22Rv1 (cell line): ENCODE measurements around the gene NEDD4L.

Source experiments
- H3K27ac ChIP-seq: fragments of 450-650 bp; 2 replicates; pipeline ENCODE4 v1.5.1; 2017
- ZFX ChIP-seq: fragments of 450-650 bp; IDR thresholded peaks from 2 replicates; pipeline ENCODE4 v1.6.1; 2017; ENCODE audit warnings: antibody characterized with exemption, borderline replicate concordance
- TF ChIP-seq, protein P1 (sequence below): fragments of 450-650 bp; IDR thresholded peaks from 2 replicates; pipeline ENCODE4 v1.5.1; 2017; ENCODE audit warnings: mild to moderate bottlenecking

NEDD4L gene

DNA sequence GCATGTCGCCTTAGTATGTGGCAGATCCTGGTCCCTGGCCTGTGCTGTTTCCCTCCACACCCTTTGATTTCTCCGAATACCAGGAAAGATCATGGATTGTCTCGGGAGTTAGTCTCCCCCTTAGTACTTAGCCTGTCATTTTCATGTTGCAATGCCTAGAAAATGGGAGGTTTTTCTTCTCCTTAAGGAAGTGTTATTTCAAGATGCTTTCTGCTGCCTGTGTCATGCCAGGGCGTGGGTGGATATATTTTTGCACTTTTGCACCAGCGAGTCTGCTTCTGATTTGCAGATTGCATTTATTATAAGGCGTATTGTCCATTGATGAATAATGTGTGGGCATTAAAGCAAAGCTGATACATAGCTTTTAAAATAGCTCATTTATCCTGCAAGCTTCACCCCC, 223.5 kb downstream of the NEDD4L start:
- TF ChIP-seq, protein P1, sequence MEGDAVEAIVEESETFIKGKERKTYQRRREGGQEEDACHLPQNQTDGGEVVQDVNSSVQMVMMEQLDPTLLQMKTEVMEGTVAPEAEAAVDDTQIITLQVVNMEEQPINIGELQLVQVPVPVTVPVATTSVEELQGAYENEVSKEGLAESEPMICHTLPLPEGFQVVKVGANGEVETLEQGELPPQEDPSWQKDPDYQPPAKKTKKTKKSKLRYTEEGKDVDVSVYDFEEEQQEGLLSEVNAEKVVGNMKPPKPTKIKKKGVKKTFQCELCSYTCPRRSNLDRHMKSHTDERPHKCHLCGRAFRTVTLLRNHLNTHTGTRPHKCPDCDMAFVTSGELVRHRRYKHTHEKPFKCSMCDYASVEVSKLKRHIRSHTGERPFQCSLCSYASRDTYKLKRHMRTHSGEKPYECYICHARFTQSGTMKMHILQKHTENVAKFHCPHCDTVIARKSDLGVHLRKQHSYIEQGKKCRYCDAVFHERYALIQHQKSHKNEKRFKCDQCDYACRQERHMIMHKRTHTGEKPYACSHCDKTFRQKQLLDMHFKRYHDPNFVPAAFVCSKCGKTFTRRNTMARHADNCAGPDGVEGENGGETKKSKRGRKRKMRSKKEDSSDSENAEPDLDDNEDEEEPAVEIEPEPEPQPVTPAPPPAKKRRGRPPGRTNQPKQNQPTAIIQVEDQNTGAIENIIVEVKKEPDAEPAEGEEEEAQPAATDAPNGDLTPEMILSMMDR: no peak
- TF ChIP-seq ZFX: no peak
- no peak overlapping the region for H3K27ac ChIP-seq

DNA sequence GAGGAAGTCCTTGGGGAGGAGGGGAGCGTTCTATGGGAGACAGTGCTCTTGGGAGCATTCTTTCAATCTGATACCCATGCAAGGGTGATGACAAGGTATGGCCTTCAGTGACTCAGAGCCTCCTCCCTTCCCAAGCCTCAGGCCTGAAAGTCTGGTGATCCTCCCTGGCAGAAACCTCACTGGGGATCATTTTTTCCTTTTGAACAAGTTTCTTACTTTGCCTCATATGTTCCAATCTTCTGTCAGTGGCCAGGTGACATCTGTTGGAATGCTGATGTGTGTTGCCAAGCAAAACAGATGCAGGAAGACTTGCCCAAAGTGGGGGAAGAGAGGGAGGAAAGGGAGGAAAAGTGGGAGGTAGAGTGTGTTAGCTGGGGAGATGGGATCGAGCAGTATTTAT, 224.8 kb downstream of the NEDD4L start:
- TF ChIP-seq, protein P1: no peak
- no peak for TF ChIP-seq ZFX

DNA sequence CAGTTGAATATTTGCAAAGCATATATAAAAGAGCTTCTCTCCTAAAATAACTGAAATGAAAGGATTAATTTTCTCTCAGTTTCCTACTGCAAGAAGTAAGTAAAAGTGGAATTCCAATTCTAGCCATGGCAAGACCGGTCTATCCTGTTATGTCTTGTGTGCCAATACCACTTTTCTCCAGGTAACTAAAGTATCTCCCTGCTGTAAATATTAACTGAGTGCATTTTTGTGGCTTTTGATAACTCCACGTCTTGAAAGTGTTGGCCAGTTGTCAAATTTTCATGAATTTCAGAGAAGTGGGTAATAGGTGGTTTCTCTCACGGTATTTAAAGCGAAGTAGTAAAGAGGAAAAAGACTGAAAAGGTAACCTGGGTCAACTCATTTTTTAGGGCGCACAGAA, 225.9 kb downstream of the NEDD4L start:
- TF ChIP-seq, protein P1: no peak
- no peak for TF ChIP-seq ZFX
- peak overlapping the region; percentile 16; the same call in 1 of the 2 replicates for H3K27ac ChIP-seq

More for the DNA sequence above, 224.8 kb downstream of the NEDD4L start:
- no peak overlapping the region for H3K27ac ChIP-seq

DNA sequence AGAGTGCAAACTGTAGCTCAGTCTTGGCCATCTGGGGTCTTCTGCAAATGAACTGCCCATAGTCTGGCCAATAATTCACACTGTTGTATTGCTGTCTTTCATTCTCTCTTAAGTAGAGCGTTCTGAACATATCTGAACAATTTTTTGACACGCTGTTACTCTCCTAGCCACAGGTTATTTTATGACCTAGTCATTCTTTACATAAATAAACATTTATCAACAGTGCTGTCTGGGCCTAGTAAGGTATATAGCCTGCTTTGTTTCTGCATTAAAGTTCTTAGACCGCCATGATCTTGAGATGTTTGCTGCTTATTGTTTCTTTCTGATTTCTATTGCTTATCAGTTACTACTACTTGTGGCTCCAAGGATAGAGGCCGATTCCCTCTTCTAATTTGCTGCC, 226.4 kb downstream of the NEDD4L start:
- TF ChIP-seq ZFX: no peak
- TF ChIP-seq, protein P1: no peak
- peak overlapping the region; percentile 16; the same call in 1 of the 2 replicates for H3K27ac ChIP-seq

DNA sequence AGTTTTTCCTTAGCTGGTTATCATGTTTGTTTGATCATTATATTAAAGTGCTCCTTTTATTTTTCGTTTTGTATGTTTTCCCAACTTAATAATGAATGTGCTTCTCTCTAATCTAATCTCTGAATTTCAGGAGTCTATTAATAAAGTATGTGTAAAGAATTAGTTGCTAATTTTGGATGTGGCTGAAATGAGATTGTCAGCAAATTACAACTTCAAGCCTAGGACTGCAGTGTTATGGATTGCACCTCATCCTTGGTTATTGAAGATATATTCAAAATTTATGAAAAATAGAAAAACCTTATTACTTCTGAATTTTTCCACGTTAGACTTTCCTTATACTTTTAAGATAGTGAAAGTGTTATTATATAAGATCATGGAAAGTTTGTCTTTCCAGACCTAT, 227.7 kb downstream of the NEDD4L start:
- H3K27ac ChIP-seq: no peak overlapping the region
- TF ChIP-seq, protein P1: no peak
- no peak for TF ChIP-seq ZFX

DNA sequence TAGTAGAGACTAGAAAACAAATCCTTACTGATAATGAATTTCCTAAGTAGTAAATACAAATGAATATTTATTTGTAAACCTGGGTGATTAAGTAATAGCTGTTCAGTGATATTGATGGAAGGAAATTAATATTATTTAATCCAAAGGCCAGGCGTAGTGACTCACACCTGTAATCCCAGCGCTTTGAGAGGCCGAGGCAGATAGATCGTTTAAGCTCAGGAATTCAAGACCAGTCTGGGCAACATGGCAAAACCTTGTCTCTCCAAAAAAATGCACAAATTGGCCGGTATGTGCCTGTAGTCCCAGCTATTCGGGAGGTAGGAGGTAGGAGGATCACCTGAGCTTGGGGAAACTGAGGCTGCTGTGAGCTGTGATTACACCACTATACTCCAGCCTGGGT, 228.2 kb downstream of the NEDD4L start:
- no peak overlapping the region for H3K27ac ChIP-seq
- TF ChIP-seq ZFX: no peak
- TF ChIP-seq, protein P1: no peak

DNA sequence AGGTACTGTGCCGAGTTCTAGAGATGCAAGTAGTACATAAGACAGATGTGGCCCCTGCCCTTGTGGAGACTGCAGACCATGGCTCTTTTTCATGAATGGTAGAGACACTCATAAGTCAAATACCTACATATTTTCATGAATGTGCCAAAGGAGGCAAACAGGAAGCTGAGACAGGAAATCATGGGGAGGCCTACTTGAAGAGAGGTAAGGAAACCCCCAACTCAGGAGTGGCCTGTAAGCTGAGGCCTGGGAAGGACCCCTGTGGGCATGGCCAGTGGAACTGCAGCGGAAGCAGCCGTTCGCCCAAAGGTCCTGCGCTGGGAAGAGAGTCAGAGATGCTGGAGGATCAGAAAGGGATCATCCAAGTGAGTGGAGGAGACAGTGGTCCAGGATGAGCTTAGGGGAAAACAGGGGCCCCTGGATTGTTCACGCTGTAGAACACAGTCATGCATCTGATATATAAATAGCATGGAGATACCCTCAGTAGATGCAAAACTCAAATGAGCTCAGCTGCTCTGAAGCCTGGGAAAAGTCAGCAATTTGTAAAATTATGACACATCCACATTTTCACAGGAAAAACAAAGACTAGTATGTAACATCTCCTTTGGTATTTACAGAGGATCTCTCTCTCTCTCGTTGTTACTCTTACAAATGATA, 228.9 kb downstream of the NEDD4L start:
- no peak for TF ChIP-seq ZFX
- TF ChIP-seq, protein P1: no peak

More for the DNA sequence above, 228.9 kb downstream of the NEDD4L start:
- H3K27ac ChIP-seq: no peak overlapping the region
